ENCODE results near the gene THADA. TPM values are rescaled to one million over a fixed set of nuclear protein-coding genes. Genes with fewer than 3 reads are reported as not detected.

The THADA gene
- total RNA-seq, 1 experiment from 2014 or later, result 27.5 TPM

DNA sequence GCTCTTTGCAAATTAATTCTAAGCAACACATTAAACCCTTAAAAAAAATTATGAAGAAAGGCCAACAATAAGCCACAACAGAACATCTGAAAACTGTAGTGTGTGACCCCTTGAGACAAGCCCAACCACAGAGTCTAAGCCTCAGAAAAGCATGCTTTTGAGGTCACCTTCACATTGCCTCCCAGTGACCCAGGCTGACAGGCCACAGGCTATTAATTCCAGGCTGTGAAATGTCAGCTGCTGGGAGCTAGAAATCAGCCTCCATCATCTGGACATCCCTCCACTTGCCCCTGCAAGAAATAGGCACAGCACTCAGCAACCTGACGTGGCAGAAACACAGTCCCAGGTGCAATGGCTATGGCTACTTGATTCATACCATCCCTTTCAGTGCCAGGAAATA lies 190.0 kb downstream of the THADA start:
- no peaks in the 10 kb centered on the region for H3K9me3 Mint-ChIP-seq

DNA sequence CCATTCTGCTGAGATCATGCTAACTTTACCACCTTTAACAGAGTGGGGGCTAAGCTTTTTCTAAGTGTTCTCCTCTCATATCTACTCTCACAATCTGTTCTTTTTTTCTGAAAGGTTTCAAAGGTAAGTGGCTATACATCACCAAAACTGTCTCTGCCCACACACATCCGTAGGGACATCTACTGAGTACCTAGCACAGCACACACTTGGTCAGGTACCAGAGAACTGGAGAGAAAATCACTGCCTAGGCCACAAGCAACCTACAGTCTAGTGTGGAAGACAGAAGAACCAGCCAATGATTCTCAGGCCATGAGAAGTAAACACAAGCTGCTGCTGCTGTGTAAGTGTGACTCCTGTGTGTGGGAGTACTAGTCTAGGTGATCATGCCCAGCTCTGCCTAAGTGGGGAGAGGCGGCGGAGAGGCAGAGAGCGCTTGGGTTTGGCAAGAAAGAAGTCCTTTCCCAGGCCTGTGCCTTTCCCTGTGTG lies 193.3 kb downstream of the THADA start:
- Mint-ChIP-seq H3K4me1 (peaks cover 49% of the 10 kb centered on the region), H3K9me3 (no peaks in the 10 kb centered on the region), H3K27me3 (ENCODE audit: low read depth) (no peaks in the 10 kb centered on the region), H3K36me3 (0 out of 2 replicates have a peak, but pooled peaks cover 2% of the 10 kb centered on the region), H3K27ac (no peak overlapping the region), H3K4me3 (no peak overlapping the region)
- DNase-seq (ENCODE audit: low spot score), result no peak
- ATAC-seq, result no peak
- ChIA-PET CTCF (no interaction called here), POLR2A (no interaction called here)
- TF ChIP-seq ZNF263 (CRISPR knock-in tag; IDR thresholded peaks at IDR 0.05; ENCODE audit: low read depth) (no peak), KAT7 (CRISPR knock-in tag; IDR thresholded peaks at IDR 0.05; ENCODE audit: borderline replicate concordance) (no peak), RELA (CRISPR knock-in tag; IDR thresholded peaks at IDR 0.05; ENCODE audit: borderline replicate concordance) (no peak), CREM (CRISPR knock-in tag; IDR thresholded peaks at IDR 0.05) (no peak), FOXK1 (CRISPR knock-in tag; IDR thresholded peaks at IDR 0.05) (no peak)
- TF ChIP-seq, protein P1, sequence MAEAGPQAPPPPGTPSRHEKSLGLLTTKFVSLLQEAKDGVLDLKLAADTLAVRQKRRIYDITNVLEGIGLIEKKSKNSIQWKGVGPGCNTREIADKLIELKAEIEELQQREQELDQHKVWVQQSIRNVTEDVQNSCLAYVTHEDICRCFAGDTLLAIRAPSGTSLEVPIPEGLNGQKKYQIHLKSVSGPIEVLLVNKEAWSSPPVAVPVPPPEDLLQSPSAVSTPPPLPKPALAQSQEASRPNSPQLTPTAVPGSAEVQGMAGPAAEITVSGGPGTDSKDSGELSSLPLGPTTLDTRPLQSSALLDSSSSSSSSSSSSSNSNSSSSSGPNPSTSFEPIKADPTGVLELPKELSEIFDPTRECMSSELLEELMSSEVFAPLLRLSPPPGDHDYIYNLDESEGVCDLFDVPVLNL (CRISPR knock-in tag; IDR thresholded peaks at IDR 0.05; ENCODE audit: borderline replicate concordance, low read depth), result no peak
- TF ChIP-seq, protein P2, sequence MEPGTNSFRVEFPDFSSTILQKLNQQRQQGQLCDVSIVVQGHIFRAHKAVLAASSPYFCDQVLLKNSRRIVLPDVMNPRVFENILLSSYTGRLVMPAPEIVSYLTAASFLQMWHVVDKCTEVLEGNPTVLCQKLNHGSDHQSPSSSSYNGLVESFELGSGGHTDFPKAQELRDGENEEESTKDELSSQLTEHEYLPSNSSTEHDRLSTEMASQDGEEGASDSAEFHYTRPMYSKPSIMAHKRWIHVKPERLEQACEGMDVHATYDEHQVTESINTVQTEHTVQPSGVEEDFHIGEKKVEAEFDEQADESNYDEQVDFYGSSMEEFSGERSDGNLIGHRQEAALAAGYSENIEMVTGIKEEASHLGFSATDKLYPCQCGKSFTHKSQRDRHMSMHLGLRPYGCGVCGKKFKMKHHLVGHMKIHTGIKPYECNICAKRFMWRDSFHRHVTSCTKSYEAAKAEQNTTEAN (CRISPR knock-in tag; IDR thresholded peaks at IDR 0.05), result no peak
- TF ChIP-seq, protein P3, sequence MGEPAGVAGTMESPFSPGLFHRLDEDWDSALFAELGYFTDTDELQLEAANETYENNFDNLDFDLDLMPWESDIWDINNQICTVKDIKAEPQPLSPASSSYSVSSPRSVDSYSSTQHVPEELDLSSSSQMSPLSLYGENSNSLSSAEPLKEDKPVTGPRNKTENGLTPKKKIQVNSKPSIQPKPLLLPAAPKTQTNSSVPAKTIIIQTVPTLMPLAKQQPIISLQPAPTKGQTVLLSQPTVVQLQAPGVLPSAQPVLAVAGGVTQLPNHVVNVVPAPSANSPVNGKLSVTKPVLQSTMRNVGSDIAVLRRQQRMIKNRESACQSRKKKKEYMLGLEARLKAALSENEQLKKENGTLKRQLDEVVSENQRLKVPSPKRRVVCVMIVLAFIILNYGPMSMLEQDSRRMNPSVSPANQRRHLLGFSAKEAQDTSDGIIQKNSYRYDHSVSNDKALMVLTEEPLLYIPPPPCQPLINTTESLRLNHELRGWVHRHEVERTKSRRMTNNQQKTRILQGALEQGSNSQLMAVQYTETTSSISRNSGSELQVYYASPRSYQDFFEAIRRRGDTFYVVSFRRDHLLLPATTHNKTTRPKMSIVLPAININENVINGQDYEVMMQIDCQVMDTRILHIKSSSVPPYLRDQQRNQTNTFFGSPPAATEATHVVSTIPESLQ (CRISPR knock-in tag; IDR thresholded peaks at IDR 0.05), result no peak
- TF ChIP-seq, protein P4, sequence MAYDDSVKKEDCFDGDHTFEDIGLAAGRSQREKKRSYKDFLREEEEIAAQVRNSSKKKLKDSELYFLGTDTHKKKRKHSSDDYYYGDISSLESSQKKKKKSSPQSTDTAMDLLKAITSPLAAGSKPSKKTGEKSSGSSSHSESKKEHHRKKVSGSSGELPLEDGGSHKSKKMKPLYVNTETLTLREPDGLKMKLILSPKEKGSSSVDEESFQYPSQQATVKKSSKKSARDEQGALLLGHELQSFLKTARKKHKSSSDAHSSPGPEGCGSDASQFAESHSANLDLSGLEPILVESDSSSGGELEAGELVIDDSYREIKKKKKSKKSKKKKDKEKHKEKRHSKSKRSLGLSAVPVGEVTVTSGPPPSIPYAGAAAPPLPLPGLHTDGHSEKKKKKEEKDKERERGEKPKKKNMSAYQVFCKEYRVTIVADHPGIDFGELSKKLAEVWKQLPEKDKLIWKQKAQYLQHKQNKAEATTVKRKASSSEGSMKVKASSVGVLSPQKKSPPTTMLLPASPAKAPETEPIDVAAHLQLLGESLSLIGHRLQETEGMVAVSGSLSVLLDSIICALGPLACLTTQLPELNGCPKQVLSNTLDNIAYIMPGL (CRISPR knock-in tag; IDR thresholded peaks at IDR 0.05), result no peak
- TF ChIP-seq, protein P5, sequence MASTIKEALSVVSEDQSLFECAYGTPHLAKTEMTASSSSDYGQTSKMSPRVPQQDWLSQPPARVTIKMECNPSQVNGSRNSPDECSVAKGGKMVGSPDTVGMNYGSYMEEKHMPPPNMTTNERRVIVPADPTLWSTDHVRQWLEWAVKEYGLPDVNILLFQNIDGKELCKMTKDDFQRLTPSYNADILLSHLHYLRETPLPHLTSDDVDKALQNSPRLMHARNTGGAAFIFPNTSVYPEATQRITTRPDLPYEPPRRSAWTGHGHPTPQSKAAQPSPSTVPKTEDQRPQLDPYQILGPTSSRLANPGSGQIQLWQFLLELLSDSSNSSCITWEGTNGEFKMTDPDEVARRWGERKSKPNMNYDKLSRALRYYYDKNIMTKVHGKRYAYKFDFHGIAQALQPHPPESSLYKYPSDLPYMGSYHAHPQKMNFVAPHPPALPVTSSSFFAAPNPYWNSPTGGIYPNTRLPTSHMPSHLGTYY (CRISPR knock-in tag; IDR thresholded peaks at IDR 0.05), result no peak
- TF ChIP-seq, protein P6, sequence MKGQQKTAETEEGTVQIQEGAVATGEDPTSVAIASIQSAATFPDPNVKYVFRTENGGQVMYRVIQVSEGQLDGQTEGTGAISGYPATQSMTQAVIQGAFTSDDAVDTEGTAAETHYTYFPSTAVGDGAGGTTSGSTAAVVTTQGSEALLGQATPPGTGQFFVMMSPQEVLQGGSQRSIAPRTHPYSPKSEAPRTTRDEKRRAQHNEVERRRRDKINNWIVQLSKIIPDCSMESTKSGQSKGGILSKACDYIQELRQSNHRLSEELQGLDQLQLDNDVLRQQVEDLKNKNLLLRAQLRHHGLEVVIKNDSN (CRISPR knock-in tag; IDR thresholded peaks at IDR 0.05), result no peak
- TF ChIP-seq, protein P7, sequence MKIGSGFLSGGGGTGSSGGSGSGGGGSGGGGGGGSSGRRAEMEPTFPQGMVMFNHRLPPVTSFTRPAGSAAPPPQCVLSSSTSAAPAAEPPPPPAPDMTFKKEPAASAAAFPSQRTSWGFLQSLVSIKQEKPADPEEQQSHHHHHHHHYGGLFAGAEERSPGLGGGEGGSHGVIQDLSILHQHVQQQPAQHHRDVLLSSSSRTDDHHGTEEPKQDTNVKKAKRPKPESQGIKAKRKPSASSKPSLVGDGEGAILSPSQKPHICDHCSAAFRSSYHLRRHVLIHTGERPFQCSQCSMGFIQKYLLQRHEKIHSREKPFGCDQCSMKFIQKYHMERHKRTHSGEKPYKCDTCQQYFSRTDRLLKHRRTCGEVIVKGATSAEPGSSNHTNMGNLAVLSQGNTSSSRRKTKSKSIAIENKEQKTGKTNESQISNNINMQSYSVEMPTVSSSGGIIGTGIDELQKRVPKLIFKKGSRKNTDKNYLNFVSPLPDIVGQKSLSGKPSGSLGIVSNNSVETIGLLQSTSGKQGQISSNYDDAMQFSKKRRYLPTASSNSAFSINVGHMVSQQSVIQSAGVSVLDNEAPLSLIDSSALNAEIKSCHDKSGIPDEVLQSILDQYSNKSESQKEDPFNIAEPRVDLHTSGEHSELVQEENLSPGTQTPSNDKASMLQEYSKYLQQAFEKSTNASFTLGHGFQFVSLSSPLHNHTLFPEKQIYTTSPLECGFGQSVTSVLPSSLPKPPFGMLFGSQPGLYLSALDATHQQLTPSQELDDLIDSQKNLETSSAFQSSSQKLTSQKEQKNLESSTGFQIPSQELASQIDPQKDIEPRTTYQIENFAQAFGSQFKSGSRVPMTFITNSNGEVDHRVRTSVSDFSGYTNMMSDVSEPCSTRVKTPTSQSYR (CRISPR knock-in tag; IDR thresholded peaks at IDR 0.05), result no peak

More for the DNA sequence above, 190.0 kb downstream of the THADA start:
- POLR2A ChIA-PET, result interaction anchor here (0.6 kb wide), 1 partner anchor 94 kb away, joined by 5 read pairs; no protein-coding TSS in a partner anchor
- Mint-ChIP-seq H3K4me3 (no peak overlapping the region), H3K27ac (no peak overlapping the region), H3K27me3 (ENCODE audit: low read depth) (no peaks in the 10 kb centered on the region), H3K36me3 (no peaks in the 10 kb centered on the region), H3K4me1 (peaks cover 55% of the 10 kb centered on the region)
- CTCF ChIA-PET, result no interaction called here
- no peak for TF ChIP-seq JUN (CRISPR knock-in tag; IDR thresholded peaks at IDR 0.05)
- TF ChIP-seq, protein P8, sequence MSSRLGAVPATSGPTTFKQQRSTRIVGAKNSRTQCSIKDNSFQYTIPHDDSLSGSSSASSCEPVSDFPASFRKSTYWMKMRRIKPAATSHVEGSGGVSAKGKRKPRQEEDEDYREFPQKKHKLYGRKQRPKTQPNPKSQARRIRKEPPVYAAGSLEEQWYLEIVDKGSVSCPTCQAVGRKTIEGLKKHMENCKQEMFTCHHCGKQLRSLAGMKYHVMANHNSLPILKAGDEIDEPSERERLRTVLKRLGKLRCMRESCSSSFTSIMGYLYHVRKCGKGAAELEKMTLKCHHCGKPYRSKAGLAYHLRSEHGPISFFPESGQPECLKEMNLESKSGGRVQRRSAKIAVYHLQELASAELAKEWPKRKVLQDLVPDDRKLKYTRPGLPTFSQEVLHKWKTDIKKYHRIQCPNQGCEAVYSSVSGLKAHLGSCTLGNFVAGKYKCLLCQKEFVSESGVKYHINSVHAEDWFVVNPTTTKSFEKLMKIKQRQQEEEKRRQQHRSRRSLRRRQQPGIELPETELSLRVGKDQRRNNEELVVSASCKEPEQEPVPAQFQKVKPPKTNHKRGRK (CRISPR knock-in tag; IDR thresholded peaks at IDR 0.05; ENCODE audit: borderline replicate concordance), result no peak
- TF ChIP-seq, protein P9, sequence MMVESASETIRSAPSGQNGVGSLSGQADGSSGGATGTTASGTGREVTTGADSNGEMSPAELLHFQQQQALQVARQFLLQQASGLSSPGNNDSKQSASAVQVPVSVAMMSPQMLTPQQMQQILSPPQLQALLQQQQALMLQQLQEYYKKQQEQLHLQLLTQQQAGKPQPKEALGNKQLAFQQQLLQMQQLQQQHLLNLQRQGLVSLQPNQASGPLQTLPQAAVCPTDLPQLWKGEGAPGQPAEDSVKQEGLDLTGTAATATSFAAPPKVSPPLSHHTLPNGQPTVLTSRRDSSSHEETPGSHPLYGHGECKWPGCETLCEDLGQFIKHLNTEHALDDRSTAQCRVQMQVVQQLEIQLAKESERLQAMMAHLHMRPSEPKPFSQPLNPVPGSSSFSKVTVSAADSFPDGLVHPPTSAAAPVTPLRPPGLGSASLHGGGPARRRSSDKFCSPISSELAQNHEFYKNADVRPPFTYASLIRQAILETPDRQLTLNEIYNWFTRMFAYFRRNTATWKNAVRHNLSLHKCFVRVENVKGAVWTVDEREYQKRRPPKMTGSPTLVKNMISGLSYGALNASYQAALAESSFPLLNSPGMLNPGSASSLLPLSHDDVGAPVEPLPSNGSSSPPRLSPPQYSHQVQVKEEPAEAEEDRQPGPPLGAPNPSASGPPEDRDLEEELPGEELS (CRISPR knock-in tag; IDR thresholded peaks at IDR 0.05), result no peak
- TF ChIP-seq CREM (CRISPR knock-in tag; IDR thresholded peaks at IDR 0.05), result no peak
- TF ChIP-seq MXD4 (CRISPR knock-in tag; IDR thresholded peaks at IDR 0.05; ENCODE audit: borderline replicate concordance), result no peak
- TF ChIP-seq, protein P10, sequence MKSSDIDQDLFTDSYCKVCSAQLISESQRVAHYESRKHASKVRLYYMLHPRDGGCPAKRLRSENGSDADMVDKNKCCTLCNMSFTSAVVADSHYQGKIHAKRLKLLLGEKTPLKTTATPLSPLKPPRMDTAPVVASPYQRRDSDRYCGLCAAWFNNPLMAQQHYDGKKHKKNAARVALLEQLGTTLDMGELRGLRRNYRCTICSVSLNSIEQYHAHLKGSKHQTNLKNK (CRISPR knock-in tag; IDR thresholded peaks at IDR 0.05), result no peak
- TF ChIP-seq NFATC4 (CRISPR knock-in tag; IDR thresholded peaks at IDR 0.05), result no peak
- DNase-seq (ENCODE audit: low spot score) (no peak), ATAC-seq (no peak)
